ENCODE results near the gene ARHGAP24. TPM values are rescaled to one million over a fixed set of nuclear protein-coding genes. Genes with fewer than 3 reads are reported as not detected.

Gene ARHGAP24
- total RNA-seq (10 to 100 TPM; 32.5 to 40.5 TPM), polyA plus RNA-seq (ENCODE audit: insufficient read length in 2 of 2) (10 to 100 TPM; 16.1 to 16.3 TPM)
- long read RNA-seq, donor 1, result 0 reads
- long read RNA-seq, donor 2, result 0 reads
- long read RNA-seq, donor 3, result 0 reads
- long read RNA-seq, donor 4, partial matches to known transcripts, result 7 of 9 reads
- long read RNA-seq, donor 4, other reads (novel, unspliced or antisense), result 0 of 9 reads

DNA sequence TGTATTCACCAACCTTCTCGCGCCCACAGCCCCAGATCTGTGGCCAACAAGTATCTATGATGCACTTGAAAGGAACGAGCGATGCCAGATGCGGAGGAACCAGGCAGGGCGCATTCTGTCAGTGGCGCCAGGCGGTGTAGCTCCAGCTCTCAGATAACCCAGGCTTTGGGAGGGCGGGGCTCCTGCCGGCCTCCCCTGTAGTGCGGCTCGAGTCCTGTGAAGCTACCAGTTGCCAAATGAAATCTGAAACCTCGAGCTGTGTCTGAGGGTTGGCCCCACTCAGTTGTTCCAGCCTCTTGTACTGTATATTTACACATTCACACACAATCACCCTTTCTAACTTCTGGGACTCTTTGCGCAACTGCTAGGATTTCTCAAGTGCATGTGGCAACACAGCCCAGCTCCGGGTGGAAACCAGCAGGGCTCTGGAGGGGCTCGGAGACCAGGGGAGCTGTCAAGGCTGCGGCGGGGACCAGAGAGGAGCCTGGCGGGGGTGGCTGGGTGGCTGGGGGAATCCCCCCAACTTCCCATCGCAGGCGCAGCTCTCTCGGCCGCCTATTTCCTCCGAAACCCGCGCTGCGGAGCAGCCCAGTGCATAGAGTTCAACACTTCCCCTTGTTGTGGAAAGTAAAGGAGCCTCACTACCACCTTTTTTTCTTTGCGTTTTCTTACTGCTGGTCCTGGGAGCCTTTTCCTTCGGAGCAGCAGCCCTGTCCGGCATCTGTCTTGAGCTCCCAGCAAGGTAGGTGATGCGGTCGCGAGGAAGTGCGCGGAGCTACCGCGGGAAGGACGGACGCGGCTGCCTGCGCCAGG is at the start of gene ARHGAP24:
ARHGAP24 (plus strand) TSS at position 333 of the 813 bp plus-strand sequence.
- H3K4me3 ChIP-seq (ENCODE audit: low read depth, low read length), result peak within 1 kb of the TSS; percentile 70
- no peaks in the 10 kb centered on the region for H3K36me3 ChIP-seq (ENCODE audit: control insufficient read depth, insufficient read depth, low read length)
- peak; percentile 27 to 83 (median 52) for DNase-seq (ENCODE audit: low read depth in 4 of 6, low spot score in 6 of 6)
- H3K9me3 ChIP-seq (ENCODE audit: control insufficient read depth, insufficient read depth, low read length), result no peaks in the 10 kb centered on the region
- H3K27ac ChIP-seq (ENCODE audit: low read depth, low read length), result peak within 1 kb of the TSS; percentile 90
- WGBS (ENCODE audit: insufficient coverage), result 2% methylated on average over 25 of the region's 41 CpGs
- H3K27me3 ChIP-seq (ENCODE audit: control insufficient read depth, insufficient read depth, low read length), result peaks cover 2% of the 10 kb centered on the region
- peaks cover 8% of the 10 kb centered on the region for H3K4me1 ChIP-seq (ENCODE audit: control insufficient read depth, insufficient read depth, low read length)

- no peaks in the 10 kb centered on the region for H3K27me3 ChIP-seq (ENCODE audit: control insufficient read depth, insufficient read depth, low read length)
- no peak for DNase-seq (ENCODE audit: low read depth in 4 of 6, low spot score in 6 of 6)
- no peaks in the 10 kb centered on the region for H3K4me1 ChIP-seq (ENCODE audit: control insufficient read depth, insufficient read depth, low read length)
- no CpG with 5 or more reads among the region's 3 CpGs for WGBS (ENCODE audit: insufficient coverage)
- H3K27ac ChIP-seq (ENCODE audit: low read depth, low read length), result no peak overlapping the region
- no peaks in the 10 kb centered on the region for H3K9me3 ChIP-seq (ENCODE audit: control insufficient read depth, insufficient read depth, low read length)
- no peaks in the 10 kb centered on the region for H3K36me3 ChIP-seq (ENCODE audit: control insufficient read depth, insufficient read depth, low read length)
- no peak overlapping the region for H3K4me3 ChIP-seq (ENCODE audit: low read depth, low read length)
Measured at GRCh38 chr4:85426366-85426765, 48.6 kb upstream of the ARHGAP24 start.

DNA sequence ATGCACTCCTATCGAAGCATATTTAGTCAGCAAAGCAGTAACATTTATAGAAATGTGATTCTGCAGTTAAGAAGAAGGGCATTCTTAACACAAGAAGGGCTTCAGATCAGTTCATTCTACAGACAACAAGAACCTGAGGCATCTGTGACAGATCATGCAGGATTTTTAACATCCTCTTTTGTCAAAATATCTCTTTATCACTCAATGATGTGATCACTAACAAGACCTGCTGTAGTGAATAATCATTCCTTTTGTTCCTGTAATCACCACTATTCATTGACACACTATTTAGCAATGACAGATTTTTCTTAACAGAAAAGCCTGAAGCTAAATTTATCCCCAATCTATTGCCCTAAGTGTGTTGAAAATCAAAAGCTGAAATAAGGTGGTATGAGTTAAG is 47.8 kb upstream of the ARHGAP24 start:
- no peak for DNase-seq (ENCODE audit: low read depth in 4 of 6, low spot score in 6 of 6)
- Histone ChIP-seq H3K27me3 (ENCODE audit: control insufficient read depth, insufficient read depth, low read length) (no peaks in the 10 kb centered on the region), H3K4me1 (ENCODE audit: control insufficient read depth, insufficient read depth, low read length) (no peaks in the 10 kb centered on the region), H3K27ac (ENCODE audit: low read depth, low read length) (no peak overlapping the region), H3K36me3 (ENCODE audit: control insufficient read depth, insufficient read depth, low read length) (no peaks in the 10 kb centered on the region), H3K9me3 (ENCODE audit: control insufficient read depth, insufficient read depth, low read length) (no peaks in the 10 kb centered on the region), H3K4me3 (ENCODE audit: low read depth, low read length) (no peak overlapping the region)
- WGBS (ENCODE audit: insufficient coverage), result no CpG with 5 or more reads among the region's 1 CpG

- WGBS (ENCODE audit: insufficient coverage), result 100% methylated on average over 1 of the region's 3 CpGs
Measured at GRCh38 chr4:85430226-85430625, 44.7 kb upstream of the ARHGAP24 start.

DNA sequence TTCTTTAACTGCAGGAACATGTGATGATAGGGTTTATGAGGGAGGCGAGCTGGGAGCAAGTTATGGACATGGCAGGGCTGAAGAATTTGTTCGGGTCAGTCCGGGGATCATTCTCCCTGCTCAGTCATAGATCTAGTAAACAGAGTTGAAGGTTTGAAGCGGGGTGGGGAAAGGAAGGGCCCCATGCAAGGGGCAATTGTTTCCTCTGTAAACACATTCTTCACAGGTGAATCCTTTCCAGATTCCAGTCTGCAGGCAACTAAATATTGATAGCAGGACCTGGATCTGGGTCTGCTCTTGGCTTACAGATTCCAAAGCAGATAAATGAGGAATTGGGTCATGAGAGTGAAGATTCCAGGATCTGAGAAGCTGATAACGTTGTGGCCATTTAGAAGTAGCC is 44.3 kb upstream of the ARHGAP24 start:
- DNase-seq (ENCODE audit: low read depth in 4 of 6, low spot score in 6 of 6), result no peak
- no peaks in the 10 kb centered on the region for H3K27me3 ChIP-seq (ENCODE audit: control insufficient read depth, insufficient read depth, low read length)
- 92% methylated on average over 4 of the region's 5 CpGs for WGBS (ENCODE audit: insufficient coverage)
- H3K4me1 ChIP-seq (ENCODE audit: control insufficient read depth, insufficient read depth, low read length), result no peaks in the 10 kb centered on the region
- H3K36me3 ChIP-seq (ENCODE audit: control insufficient read depth, insufficient read depth, low read length), result no peaks in the 10 kb centered on the region
- no peak overlapping the region for H3K4me3 ChIP-seq (ENCODE audit: low read depth, low read length)
- H3K27ac ChIP-seq (ENCODE audit: low read depth, low read length), result no peak overlapping the region
- H3K9me3 ChIP-seq (ENCODE audit: control insufficient read depth, insufficient read depth, low read length), result no peaks in the 10 kb centered on the region

More at GRCh38 chr4:85430226-85430625, 44.7 kb upstream of the ARHGAP24 start:
- no peak overlapping the region for H3K4me3 ChIP-seq (ENCODE audit: low read depth, low read length)
- no peaks in the 10 kb centered on the region for H3K4me1 ChIP-seq (ENCODE audit: control insufficient read depth, insufficient read depth, low read length)
- DNase-seq (ENCODE audit: low read depth in 4 of 6, low spot score in 6 of 6), result no peak
- no peak overlapping the region for H3K27ac ChIP-seq (ENCODE audit: low read depth, low read length)
- H3K27me3 ChIP-seq (ENCODE audit: control insufficient read depth, insufficient read depth, low read length), result no peaks in the 10 kb centered on the region
- H3K36me3 ChIP-seq (ENCODE audit: control insufficient read depth, insufficient read depth, low read length), result no peaks in the 10 kb centered on the region
- H3K9me3 ChIP-seq (ENCODE audit: control insufficient read depth, insufficient read depth, low read length), result no peaks in the 10 kb centered on the region

DNA sequence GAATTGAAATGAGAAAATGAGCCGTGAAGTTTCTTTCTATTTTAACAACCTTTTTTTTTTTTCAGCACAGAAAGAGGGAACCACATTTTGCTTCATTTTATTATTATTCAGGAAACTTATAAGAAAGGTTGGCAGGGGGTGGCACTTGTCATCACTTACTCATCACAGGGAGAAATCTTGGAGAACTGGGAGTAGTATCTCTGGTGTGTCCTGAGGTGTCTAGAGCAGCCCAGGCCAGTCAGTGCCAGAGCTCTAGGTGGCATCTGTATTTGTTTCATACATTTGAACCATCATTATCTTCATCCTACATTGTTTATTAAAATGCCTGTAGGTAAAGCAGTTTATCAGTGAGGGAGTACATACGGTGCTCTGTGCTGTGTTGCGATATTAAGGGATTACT is 43.8 kb upstream of the ARHGAP24 start:
- DNase-seq (ENCODE audit: low read depth in 4 of 6, low spot score in 6 of 6), result no peak
- Histone ChIP-seq H3K9me3 (ENCODE audit: control insufficient read depth, insufficient read depth, low read length) (no peaks in the 10 kb centered on the region), H3K4me3 (ENCODE audit: low read depth, low read length) (no peak overlapping the region), H3K36me3 (ENCODE audit: control insufficient read depth, insufficient read depth, low read length) (no peaks in the 10 kb centered on the region), H3K27ac (ENCODE audit: low read depth, low read length) (no peak overlapping the region), H3K4me1 (ENCODE audit: control insufficient read depth, insufficient read depth, low read length) (no peaks in the 10 kb centered on the region), H3K27me3 (ENCODE audit: control insufficient read depth, insufficient read depth, low read length) (no peaks in the 10 kb centered on the region)
- WGBS (ENCODE audit: insufficient coverage), result no CpG with 5 or more reads among the region's 3 CpGs

- H3K9me3 ChIP-seq (ENCODE audit: control insufficient read depth, insufficient read depth, low read length), result no peaks in the 10 kb centered on the region
- no peak overlapping the region for H3K4me3 ChIP-seq (ENCODE audit: low read depth, low read length)
- no peak overlapping the region for H3K27ac ChIP-seq (ENCODE audit: low read depth, low read length)
- no peaks in the 10 kb centered on the region for H3K4me1 ChIP-seq (ENCODE audit: control insufficient read depth, insufficient read depth, low read length)
- no CpG with 5 or more reads among the region's 1 CpG for WGBS (ENCODE audit: insufficient coverage)
- no peak for DNase-seq (ENCODE audit: low read depth in 4 of 6, low spot score in 6 of 6)
- no peaks in the 10 kb centered on the region for H3K27me3 ChIP-seq (ENCODE audit: control insufficient read depth, insufficient read depth, low read length)
- H3K36me3 ChIP-seq (ENCODE audit: control insufficient read depth, insufficient read depth, low read length), result no peaks in the 10 kb centered on the region
Measured at GRCh38 chr4:85431881-85432485, 43.0 kb upstream of the ARHGAP24 start.

DNA sequence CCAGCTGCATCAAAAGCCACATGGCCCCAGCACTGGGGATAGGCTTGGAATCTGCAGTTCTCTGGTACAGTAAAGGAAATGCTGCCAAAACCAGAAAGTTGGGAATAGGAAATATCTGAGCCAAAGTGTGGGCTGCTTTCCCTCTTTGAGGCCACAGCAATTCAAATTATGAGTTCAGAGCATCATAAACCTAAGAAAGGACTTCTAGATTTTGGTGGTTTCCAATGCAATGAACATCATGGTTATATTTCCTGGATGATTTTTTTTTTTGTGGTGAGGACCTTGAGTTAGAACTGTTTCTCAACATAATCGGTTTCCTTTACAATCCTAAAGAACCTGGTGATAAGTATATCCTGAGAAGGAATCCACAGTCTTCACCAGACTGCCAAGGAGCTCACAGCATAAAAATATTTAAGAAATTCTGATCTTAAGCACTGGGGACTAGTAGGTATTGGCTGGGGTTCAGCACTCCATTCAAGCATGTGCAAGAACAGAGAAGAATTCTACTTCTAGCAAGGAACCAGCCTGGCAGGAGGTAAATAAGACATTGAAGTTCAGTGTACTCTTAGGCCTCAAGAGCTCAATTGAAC is 29.8 kb upstream of the ARHGAP24 start:
- WGBS (ENCODE audit: insufficient coverage), result no CpG with 5 or more reads among the region's 1 CpG
- no peaks in the 10 kb centered on the region for H3K4me1 ChIP-seq (ENCODE audit: control insufficient read depth, insufficient read depth, low read length)
- no peak overlapping the region for H3K4me3 ChIP-seq (ENCODE audit: low read depth, low read length)
- H3K27ac ChIP-seq (ENCODE audit: low read depth, low read length), result no peak overlapping the region
- H3K27me3 ChIP-seq (ENCODE audit: control insufficient read depth, insufficient read depth, low read length), result no peaks in the 10 kb centered on the region
- no peaks in the 10 kb centered on the region for H3K9me3 ChIP-seq (ENCODE audit: control insufficient read depth, insufficient read depth, low read length)
- DNase-seq (ENCODE audit: low read depth in 4 of 6, low spot score in 6 of 6), result no peak
- H3K36me3 ChIP-seq (ENCODE audit: control insufficient read depth, insufficient read depth, low read length), result no peaks in the 10 kb centered on the region

DNA sequence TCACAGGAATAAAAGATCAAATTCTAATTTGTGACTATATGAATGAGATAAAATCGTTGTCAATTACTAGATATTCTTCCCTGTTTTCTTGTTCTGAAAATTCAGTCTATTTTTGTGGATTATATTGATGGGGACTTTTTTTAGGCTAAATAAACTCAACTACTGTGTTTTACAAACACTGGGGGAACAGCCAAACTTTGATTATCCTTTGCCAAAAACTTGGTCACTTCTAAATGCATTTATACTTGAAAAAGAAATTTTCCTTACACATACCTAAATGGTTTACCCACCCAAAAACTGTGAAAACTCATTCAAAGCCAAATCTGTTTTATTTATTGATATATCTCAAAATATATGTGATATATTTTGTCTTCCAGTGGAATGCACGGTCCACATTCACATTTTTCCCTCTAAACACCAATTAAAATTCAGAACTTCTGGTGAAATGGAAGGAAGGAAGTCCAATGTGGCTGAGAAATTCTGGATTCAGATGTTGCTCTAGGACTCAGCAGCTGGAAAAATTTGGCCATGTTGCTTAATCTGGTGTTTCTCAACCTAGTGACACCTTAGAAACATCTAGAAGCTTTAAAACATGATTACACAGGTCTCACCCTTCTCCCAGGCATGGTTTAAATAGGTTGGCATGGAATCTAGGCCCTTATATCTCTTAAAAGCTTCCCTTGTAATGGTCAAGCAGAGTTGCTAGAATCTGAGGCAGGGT is 28.6 kb upstream of the ARHGAP24 start:
- WGBS (ENCODE audit: insufficient coverage), result no CpG with 5 or more reads among the region's 2 CpGs

More for the DNA sequence above, 28.6 kb upstream of the ARHGAP24 start:
- Histone ChIP-seq H3K4me3 (ENCODE audit: low read depth, low read length) (no peak overlapping the region), H3K4me1 (ENCODE audit: control insufficient read depth, insufficient read depth, low read length) (no peaks in the 10 kb centered on the region), H3K27me3 (ENCODE audit: control insufficient read depth, insufficient read depth, low read length) (no peaks in the 10 kb centered on the region), H3K9me3 (ENCODE audit: control insufficient read depth, insufficient read depth, low read length) (no peaks in the 10 kb centered on the region), H3K27ac (ENCODE audit: low read depth, low read length) (no peak overlapping the region), H3K36me3 (ENCODE audit: control insufficient read depth, insufficient read depth, low read length) (no peaks in the 10 kb centered on the region)
- DNase-seq (ENCODE audit: low read depth in 4 of 6, low spot score in 6 of 6), result no peak
